GM13977 (cell line): ENCODE data around the gene PRM2.

Experiments used
- DNase-seq: peaks from one replicate; pipeline ENCODE4 v3.0.0; 2012; ENCODE audit warnings: low spot score
- CTCF ChIP-seq: IDR thresholded peaks from 2 replicates; pipeline ENCODE4 v1.5.1; 2012; ENCODE audit warnings: mild to moderate bottlenecking, control low read depth; ENCODE audit not compliant: insufficient read depth; ENCODE audit errors: extremely low read depth, missing control alignments
- in situ Hi-C: fragments of 300-500 bp; cut with MboI; formaldehyde crosslinking; loops from one replicate; pipeline ENCODE4 v1.12.0; 2022; ENCODE audit warnings: low sequenced_read_pairs, low pct_unique_long_range_greater_than_20kb, mixed read lengths, inconsistent platforms; ENCODE audit not compliant: unreplicated experiment

Gene PRM2

DNA sequence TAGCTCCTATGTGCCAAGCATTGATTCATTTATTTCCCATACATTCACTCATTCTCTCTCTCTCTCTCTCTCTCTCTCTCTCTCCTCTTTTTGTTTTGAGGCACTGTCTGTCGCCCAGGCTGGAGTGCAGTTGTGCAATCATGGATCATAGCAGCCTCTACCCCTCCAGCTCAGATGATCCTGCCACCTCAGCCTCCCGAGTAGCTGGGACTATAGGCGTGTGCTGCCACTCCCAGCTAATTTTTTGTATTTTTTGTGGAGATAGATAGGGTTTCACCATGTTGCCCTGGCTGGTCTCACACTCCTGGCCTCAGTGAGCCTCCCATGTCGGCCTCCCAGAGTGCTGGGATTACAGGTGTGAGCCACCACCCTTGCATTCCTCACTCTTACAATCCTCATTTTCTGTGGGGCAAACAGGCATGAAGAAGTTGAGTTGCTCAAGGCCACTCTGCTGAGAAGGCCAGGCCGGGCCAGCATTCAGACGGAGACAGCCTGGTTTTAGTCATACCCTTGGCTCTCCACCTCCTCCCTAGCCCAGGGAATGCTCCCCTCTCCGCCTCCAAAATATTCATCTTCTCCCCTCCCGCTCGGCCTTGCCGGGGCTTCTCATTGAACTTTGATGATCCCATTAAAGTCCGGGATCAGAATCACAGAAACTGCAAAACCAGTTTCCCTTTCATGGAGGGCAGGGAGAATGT is 765 bp upstream of the PRM2 start:
- no peak for TF ChIP-seq CTCF
- no peak for DNase-seq
- in situ Hi-C loops, result no loop called here

DNA sequence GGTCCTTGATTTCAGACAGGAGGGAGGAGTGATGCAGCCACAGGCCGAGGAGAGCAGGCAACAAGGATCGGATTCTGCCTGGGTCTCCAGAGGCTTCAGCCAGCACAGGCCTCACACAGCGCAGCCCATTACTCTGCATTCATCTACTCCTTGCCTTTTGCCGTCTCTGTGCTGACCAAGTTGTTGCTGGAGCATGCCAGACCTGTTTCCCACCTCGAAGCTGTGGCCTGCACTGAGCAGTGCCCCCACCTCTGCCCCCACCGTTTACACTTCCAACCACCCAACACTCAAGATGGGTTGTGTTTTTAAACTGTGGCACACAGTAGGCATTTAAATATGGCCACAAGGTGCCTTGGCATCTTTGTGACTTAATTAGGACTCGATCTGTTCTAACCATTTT is 1.3 kb downstream of the PRM2 start:
- DNase-seq, result no peak
- in situ Hi-C loops, result no loop called here

DNA sequence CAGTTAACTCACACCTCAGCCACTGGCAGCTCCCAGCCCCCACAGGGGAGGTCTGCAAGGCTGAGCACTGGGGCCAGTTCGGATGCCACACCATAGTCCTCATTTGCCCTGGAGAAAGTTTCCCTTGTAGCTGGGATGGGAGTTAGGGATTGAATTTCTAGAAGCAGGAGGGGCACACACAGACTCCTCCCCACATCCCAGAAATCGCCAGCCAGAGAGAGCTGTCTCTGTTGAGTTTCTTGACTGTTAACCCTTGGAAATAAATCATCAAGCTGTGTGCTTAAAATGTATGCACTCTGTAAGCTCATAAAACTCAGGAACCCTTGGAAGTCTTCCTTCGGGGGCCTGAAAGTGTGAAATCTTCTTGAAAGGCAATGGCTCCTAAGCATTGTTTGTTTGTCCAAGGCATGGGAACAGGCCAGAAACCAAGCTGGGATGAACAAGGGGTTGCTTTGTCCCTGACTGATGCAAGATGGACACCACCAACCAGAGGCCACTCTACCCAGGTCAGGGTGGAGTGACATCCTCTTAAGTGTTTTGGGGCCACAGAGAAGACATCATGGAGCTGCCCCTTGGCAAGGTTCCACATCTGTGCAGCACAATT is 2.5 kb downstream of the PRM2 start:
- in situ Hi-C loops, result no loop called here
- no peak for DNase-seq
- no peak for TF ChIP-seq CTCF

More for the DNA sequence above, 1.3 kb downstream of the PRM2 start:
- TF ChIP-seq CTCF, result no peak

GRCh38 chr16:11272921-11273720 is 3.2 kb downstream of the PRM2 start, which contains the start of gene PRM3:
PRM3 (minus strand) TSS chr16:11273629; CDS start chr16:11273595, 34 bp downstream.
- DNase-seq, result no peak
- in situ Hi-C loops, result no loop called here
- no peak for TF ChIP-seq CTCF

GRCh38 chr16:11272484-11272883 is 3.8 kb downstream of the PRM2 start:
- in situ Hi-C loops, result no loop called here
- no peak for TF ChIP-seq CTCF
- DNase-seq, result no peak

DNA sequence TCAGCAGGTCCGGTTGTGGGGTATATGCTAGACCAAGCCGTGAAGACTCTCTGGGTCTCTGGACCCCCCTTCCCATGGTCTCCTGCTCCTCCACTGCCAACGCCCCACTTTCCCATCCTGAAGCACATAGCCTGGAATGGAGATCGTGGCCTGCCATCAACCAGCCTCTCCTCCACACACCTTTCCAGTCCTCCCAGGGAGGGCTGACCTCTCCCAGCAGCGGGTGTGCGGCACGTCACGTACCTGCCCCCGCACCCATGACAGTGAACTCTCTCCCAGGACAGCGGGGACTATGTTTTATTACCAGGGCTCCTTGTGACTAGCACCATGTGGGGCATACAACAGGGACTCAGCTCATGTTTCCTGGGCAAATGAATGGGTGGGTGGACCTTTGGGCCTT is 4.7 kb downstream of the PRM2 start:
- in situ Hi-C loops, result no loop called here
- no peak for TF ChIP-seq CTCF
- no peak for DNase-seq
